WERI-Rb-1 (cell line): Measurements from ENCODE around the gene EPHA5.

Experiments used
- DNase-seq: peaks from one replicate; pipeline ENCODE4 v3.0.0-alpha.2; 2020
- H3K27ac ChIP-seq: fragments of 250-450 bp; sonication (Bioruptor Pico); 2 replicates; pipeline ENCODE4 v1.5.1; 2020; ENCODE audit warnings: mild to moderate bottlenecking, moderate library complexity
- H3K27me3 ChIP-seq: fragments of 250-450 bp; sonication (Bioruptor Pico); 2 replicates; pipeline ENCODE4 v1.5.1; 2021; ENCODE audit warnings: mild to moderate bottlenecking, low read depth, moderate library complexity; ENCODE audit not compliant: insufficient read depth, severe bottlenecking
- H3K36me3 ChIP-seq: fragments of 250-450 bp; sonication (Bioruptor Pico); 2 replicates; pipeline ENCODE4 v1.5.1; 2020; ENCODE audit warnings: mild to moderate bottlenecking, moderate library complexity
- H3K4me3 ChIP-seq: 2 replicates; pipeline ENCODE4 v1.5.1; 2011; ENCODE audit warnings: low read depth, mild to moderate bottlenecking, control low read depth, low read length
- H3K9me3 ChIP-seq: fragments of 250-450 bp; sonication (Bioruptor Pico); 2 replicates; pipeline ENCODE4 v1.5.1; 2021; ENCODE audit warnings: mild to moderate bottlenecking, moderate library complexity; ENCODE audit not compliant: severe bottlenecking
- TF ChIP-seq, protein P1 (sequence below): IDR thresholded peaks from 2 replicates; pipeline ENCODE4 v1.5.1; 2011; ENCODE audit warnings: low read depth, mild to moderate bottlenecking, control low read depth, inconsistent platforms, low read length

The EPHA5 gene

GRCh38 chr4:65589331-65589730, 81.0 kb downstream of the EPHA5 start:
- Histone ChIP-seq H3K9me3 (no peaks in the 10 kb centered on the region), H3K27me3 (no peaks in the 10 kb centered on the region), H3K36me3 (no peaks in the 10 kb centered on the region), H3K27ac (no peak overlapping the region), H3K4me3 (no peak overlapping the region)
- TF ChIP-seq, protein P1, sequence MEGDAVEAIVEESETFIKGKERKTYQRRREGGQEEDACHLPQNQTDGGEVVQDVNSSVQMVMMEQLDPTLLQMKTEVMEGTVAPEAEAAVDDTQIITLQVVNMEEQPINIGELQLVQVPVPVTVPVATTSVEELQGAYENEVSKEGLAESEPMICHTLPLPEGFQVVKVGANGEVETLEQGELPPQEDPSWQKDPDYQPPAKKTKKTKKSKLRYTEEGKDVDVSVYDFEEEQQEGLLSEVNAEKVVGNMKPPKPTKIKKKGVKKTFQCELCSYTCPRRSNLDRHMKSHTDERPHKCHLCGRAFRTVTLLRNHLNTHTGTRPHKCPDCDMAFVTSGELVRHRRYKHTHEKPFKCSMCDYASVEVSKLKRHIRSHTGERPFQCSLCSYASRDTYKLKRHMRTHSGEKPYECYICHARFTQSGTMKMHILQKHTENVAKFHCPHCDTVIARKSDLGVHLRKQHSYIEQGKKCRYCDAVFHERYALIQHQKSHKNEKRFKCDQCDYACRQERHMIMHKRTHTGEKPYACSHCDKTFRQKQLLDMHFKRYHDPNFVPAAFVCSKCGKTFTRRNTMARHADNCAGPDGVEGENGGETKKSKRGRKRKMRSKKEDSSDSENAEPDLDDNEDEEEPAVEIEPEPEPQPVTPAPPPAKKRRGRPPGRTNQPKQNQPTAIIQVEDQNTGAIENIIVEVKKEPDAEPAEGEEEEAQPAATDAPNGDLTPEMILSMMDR: no peak
- DNase-seq: no peak

DNA sequence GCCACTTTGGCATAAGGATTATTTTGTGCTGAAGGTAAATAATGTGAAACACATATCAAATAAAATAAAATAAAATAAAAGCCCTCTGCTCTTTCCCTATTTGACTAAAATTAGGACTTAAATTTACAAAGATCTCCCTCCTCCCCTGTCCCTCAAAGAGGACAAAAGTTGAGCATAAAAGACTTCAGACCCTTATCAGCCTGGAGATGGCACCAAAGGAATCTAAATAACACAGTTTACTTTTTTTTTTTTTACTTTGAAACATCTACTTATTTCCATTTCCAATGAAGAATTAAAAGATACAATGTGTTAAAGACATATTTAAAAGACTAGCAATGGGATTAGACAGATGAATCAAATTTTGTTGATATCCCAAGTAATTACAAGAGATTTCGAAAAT, 89.7 kb downstream of the EPHA5 start:
- TF ChIP-seq, protein P1: no peak
- no peak for DNase-seq
- no peak overlapping the region for H3K27ac ChIP-seq
- no peaks in the 10 kb centered on the region for H3K36me3 ChIP-seq
- H3K27me3 ChIP-seq: no peaks in the 10 kb centered on the region
- no peaks in the 10 kb centered on the region for H3K9me3 ChIP-seq
- H3K4me3 ChIP-seq: no peak overlapping the region

GRCh38 chr4:65566473-65566872, 103.8 kb downstream of the EPHA5 start:
- Histone ChIP-seq H3K27me3 (no peaks in the 10 kb centered on the region), H3K27ac (no peak overlapping the region), H3K4me3 (no peak overlapping the region), H3K9me3 (no peaks in the 10 kb centered on the region), H3K36me3 (no peaks in the 10 kb centered on the region)
- TF ChIP-seq, protein P1: no peak
- DNase-seq: no peak

- no peak overlapping the region for H3K4me3 ChIP-seq
- no peaks in the 10 kb centered on the region for H3K27me3 ChIP-seq
- no peaks in the 10 kb centered on the region for H3K36me3 ChIP-seq
- H3K27ac ChIP-seq: no peak overlapping the region
- no peak for DNase-seq
- no peaks in the 10 kb centered on the region for H3K9me3 ChIP-seq
- TF ChIP-seq, protein P1: no peak
Observed at GRCh38 chr4:65561164-65561563, 109.1 kb downstream of the EPHA5 start.

GRCh38 chr4:65559270-65559669, 111.0 kb downstream of the EPHA5 start:
- H3K27ac ChIP-seq: no peak overlapping the region
- H3K27me3 ChIP-seq: no peaks in the 10 kb centered on the region
- no peak overlapping the region for H3K4me3 ChIP-seq
- TF ChIP-seq, protein P1: no peak
- no peaks in the 10 kb centered on the region for H3K36me3 ChIP-seq
- no peaks in the 10 kb centered on the region for H3K9me3 ChIP-seq
- no peak for DNase-seq

DNA sequence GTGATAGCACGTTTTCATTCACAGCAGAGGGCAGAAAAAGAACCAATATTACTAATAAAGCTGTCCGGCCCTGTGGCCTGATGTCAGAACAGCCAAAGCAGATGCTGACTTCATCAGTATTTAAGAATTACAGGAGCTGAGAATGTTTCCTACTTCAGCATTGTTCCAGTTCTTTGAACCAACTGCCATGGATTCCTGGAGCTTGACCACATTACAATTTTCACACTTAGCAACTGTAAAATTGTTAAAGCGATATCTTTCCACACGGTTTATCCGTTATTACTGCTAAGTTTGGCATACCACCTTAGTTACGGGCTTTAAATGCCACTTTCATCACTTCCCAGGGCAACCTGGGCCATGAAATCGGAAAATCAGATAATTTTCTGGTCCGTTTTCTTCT, 118.2 kb downstream of the EPHA5 start:
- Histone ChIP-seq H3K36me3 (no peaks in the 10 kb centered on the region), H3K9me3 (no peaks in the 10 kb centered on the region), H3K4me3 (no peak overlapping the region), H3K27ac (no peak overlapping the region), H3K27me3 (no peaks in the 10 kb centered on the region)
- no peak for DNase-seq
- TF ChIP-seq, protein P1: no peak
